T-cell (primary cell): Measurements from ENCODE around the gene AIP. TPM values are rescaled to one million over a fixed set of nuclear protein-coding genes. Genes with fewer than 3 reads are reported as not detected.

Experiments
- ATAC-seq, 4 experiments: fragments of 200-7000 bp in 3 of 4; fragments of 150-1000 bp in 1 of 4; cut with Tn5 transposase; replicated peaks in 1 of 4; 1 replicate in 3 of 4; 2 replicates in 1 of 4; pipeline ENCODE4 v1.10.0; 2021; ENCODE audit warnings: moderate library complexity in 3 of 4, mild to moderate bottlenecking in 2 of 4, moderate number of reproducible peaks in 1 of 4
- CTCF ChIA-PET, 2 donors: fragments of 300-600 bp; sonication (Branson Sonifier 250); formaldehyde crosslinking; loops; one replicate each; lab custom pipeline; 2022; ENCODE audit warnings: antibody characterized with exemption in 2 of 2; lab: Charles Lee
- POLR2A ChIA-PET, 2 donors: fragments of 300-600 bp; sonication (Branson Sonifier 250); formaldehyde crosslinking; loops; one replicate each; lab custom pipeline; 2022; ENCODE audit warnings: antibody characterized with exemption in 2 of 2; lab: Charles Lee
- DNase-seq, 35 experiments: peaks; one replicate each; pipeline versions ENCODE4 v3.0.0 to v3.0.0-alpha.2; 2013 to 2023
- H3K27ac ChIP-seq: one replicate; pipeline ENCODE4 v1.5.1; 2013; ENCODE audit warnings: low read length
- H3K27me3 ChIP-seq, 2 experiments: replicated peaks in 1 of 2; 1 replicate in 1 of 2; 2 replicates in 1 of 2; pipeline versions ENCODE4 v1.6.1 to v1.7.0; 2013; ENCODE audit warnings: low read length in 1 of 2, mixed read lengths in 1 of 2; ENCODE audit not compliant: control insufficient read depth in 2 of 2, insufficient read depth in 2 of 2; ENCODE audit errors: extremely low read depth in 1 of 2
- H3K36me3 ChIP-seq, 2 donors: 1 replicate in 1 of 2; 2 replicates in 1 of 2; pipeline versions ENCODE4 v1.6.1 to v1.7.0; 2013; ENCODE audit warnings: low read length in 1 of 2; ENCODE audit not compliant: control insufficient read depth in 2 of 2, insufficient read depth in 1 of 2; ENCODE audit errors: extremely low read depth in 1 of 2
- H3K4me1 ChIP-seq, 2 experiments: 1 replicate in 1 of 2; 2 replicates in 1 of 2; pipeline versions ENCODE4 v1.6.1 to v1.7.0; 2013; ENCODE audit warnings: low read length in 2 of 2, mixed read lengths in 1 of 2; ENCODE audit not compliant: insufficient read depth in 2 of 2, control insufficient read depth in 1 of 2; ENCODE audit errors: extremely low read depth in 1 of 2
- H3K4me3 ChIP-seq, 2 donors: 1 replicate in 1 of 2; 2 replicates in 1 of 2; pipeline versions ENCODE4 v1.5.1 to v1.7.0; 2013; ENCODE audit warnings: mild to moderate bottlenecking in 2 of 2, low read length in 1 of 2, moderate library complexity in 1 of 2; ENCODE audit not compliant: control insufficient read depth in 1 of 2; ENCODE audit errors: extremely low read depth in 1 of 2
- H3K9me3 ChIP-seq: 2 replicates; pipeline ENCODE4 v1.7.0; 2013
- H3K27ac Mint-ChIP-seq, 2 donors: one replicate each; pipeline ENCODE4 v1.8.0; 2020 to 2021; ENCODE audit warnings: mild to moderate bottlenecking in 2 of 2, mixed read lengths in 2 of 2
- H3K27me3 Mint-ChIP-seq, 2 donors: one replicate each; pipeline ENCODE4 v1.8.0; 2021 to 2022; ENCODE audit warnings: mixed read lengths in 2 of 2
- H3K36me3 Mint-ChIP-seq: one replicate; pipeline ENCODE4 v1.8.0; 2021; ENCODE audit warnings: mixed read lengths
- H3K4me1 Mint-ChIP-seq, 3 donors: one replicate each; pipeline ENCODE4 v1.8.0; 2020 to 2022; ENCODE audit warnings: mixed read lengths in 3 of 3, mild to moderate bottlenecking in 1 of 3
- H3K4me3 Mint-ChIP-seq, 3 donors: one replicate each; pipeline ENCODE4 v1.8.0; 2020 to 2022; ENCODE audit warnings: mild to moderate bottlenecking in 3 of 3, mixed read lengths in 3 of 3, moderate library complexity in 3 of 3
- H3K9me3 Mint-ChIP-seq, 3 donors: one replicate each; pipeline ENCODE4 v1.8.0; 2020 to 2022; ENCODE audit warnings: mixed read lengths in 3 of 3
- WGBS: methylation state at CpG from one replicate; pipeline ENCODE4 v1.1.5; 2013; ENCODE audit warnings: missing lambda C conversion rate; ENCODE audit not compliant: insufficient coverage; 5-methylcytosine and 5-hydroxymethylcytosine counted together
- total RNA-seq, 35 experiments: library from RNA in 6 of 35; stranded (reverse) in 6 of 35; fragments of 120-200 nt in 1 of 35; gene quantifications; one replicate each; pipeline versions ENCODE4 v1.2.1 to v1.2.4 and lab custom pipeline; 2013 to 2026

Gene AIP
- total RNA-seq, 5 donors from 2014 or later (not counting 1 experiment from before 2014, with no cell fraction given), result 114 to 168 (median 154) TPM

GRCh38 chr11:67453816-67454732, 28.8 kb upstream of the AIP start:
- ChIA-PET CTCF (no interaction called here), POLR2A (no interaction called here)
- H3K9me3 ChIP-seq, result no peaks in the 10 kb centered on the region
- H3K36me3 ChIP-seq, result no peaks in the 10 kb centered on the region
- Mint-ChIP-seq H3K27ac (no peak overlapping the region), H3K4me1 (peaks cover 15 to 20% (median 16%) of the 10 kb centered on the region in 3 donors), H3K36me3 (no peaks in the 10 kb centered on the region), H3K9me3 (no peaks in the 10 kb centered on the region), H3K27me3 (no peaks in the 10 kb centered on the region), H3K4me3 (no peak overlapping the region)
- no peak overlapping the region for H3K27ac ChIP-seq
- peaks cover 0 to 24% of the 10 kb centered on the region in 2 experiments for H3K27me3 ChIP-seq
- no peak overlapping the region for H3K4me3 ChIP-seq
- WGBS, result 92% methylated on average over 14 of the region's 21 CpGs
- ATAC-seq, result no peak
- H3K4me1 ChIP-seq, result peaks cover 2 to 35% of the 10 kb centered on the region in 2 experiments
- DNase-seq, result no peak

DNA sequence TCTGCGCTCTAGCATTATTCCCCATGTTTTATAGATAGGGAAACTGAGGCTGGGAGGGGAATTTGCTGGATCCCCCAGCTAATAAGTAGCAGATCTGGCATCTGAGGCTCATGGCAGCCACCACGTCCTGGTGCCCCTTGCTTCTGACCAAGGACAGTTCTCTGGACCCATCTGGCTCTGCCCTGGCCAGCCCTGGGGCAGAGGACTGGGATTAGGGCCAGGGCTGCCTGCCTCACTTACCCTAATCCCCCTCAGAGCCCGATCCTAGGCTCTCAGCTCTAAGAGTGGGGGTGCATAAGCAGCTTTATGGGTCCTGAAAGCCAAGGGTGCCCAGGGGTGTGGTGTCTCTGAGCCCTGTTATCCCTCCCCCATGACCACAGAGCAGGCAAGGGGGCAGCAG, 27.8 kb upstream of the AIP start, which contains the start of gene CABP4:
Gene CABP4, plus strand, starts transcription at position 301 of the 400 bp plus-strand sequence. Its CDS starts 70 bp downstream, at position 371.
- DNase-seq (no peak), ATAC-seq (no peak)
- ChIA-PET POLR2A (no interaction called here), CTCF (no interaction called here)
- H3K4me3 ChIP-seq, result no peak within 1 kb of the TSS
- H3K36me3 ChIP-seq, result no peaks in the 10 kb centered on the region
- H3K9me3 ChIP-seq, result no peaks in the 10 kb centered on the region
- no peaks in the 10 kb centered on the region for H3K9me3 Mint-ChIP-seq
- peak within 1 kb of the TSS in 1 of 2 donors; percentile 23 for H3K27ac Mint-ChIP-seq
- H3K27ac ChIP-seq, result no peak within 1 kb of the TSS
- H3K4me1 Mint-ChIP-seq, result peaks cover 6 to 16% (median 11%) of the 10 kb centered on the region in 3 donors
- peaks cover 0 to 24% of the 10 kb centered on the region in 2 experiments for H3K27me3 ChIP-seq
- H3K4me1 ChIP-seq, result peaks cover 0 to 27% of the 10 kb centered on the region in 2 experiments
- H3K36me3 Mint-ChIP-seq, result no peaks in the 10 kb centered on the region
- H3K4me3 Mint-ChIP-seq, result no peak within 1 kb of the TSS
- WGBS, result 82% methylated on average over 2 of the region's 3 CpGs
- no peaks in the 10 kb centered on the region for H3K27me3 Mint-ChIP-seq

GRCh38 chr11:67456068-67456705, 26.6 kb upstream of the AIP start:
- ChIA-PET POLR2A (no interaction called here), CTCF (no interaction called here)
- no peak overlapping the region for H3K27ac Mint-ChIP-seq
- no peaks in the 10 kb centered on the region for H3K27me3 Mint-ChIP-seq
- H3K27ac ChIP-seq, result no peak overlapping the region
- ATAC-seq, result no peak
- WGBS, result 87% methylated on average over 14 of the region's 25 CpGs
- no peaks in the 10 kb centered on the region for H3K9me3 ChIP-seq
- H3K36me3 ChIP-seq, result no peaks in the 10 kb centered on the region
- H3K36me3 Mint-ChIP-seq, result no peaks in the 10 kb centered on the region
- no peak for DNase-seq
- no peak overlapping the region for H3K4me3 Mint-ChIP-seq
- H3K4me3 ChIP-seq, result no peak overlapping the region
- peaks cover 0 to 20% of the 10 kb centered on the region in 2 experiments for H3K27me3 ChIP-seq
- H3K4me1 Mint-ChIP-seq, result peaks cover 0 to 13% (median 9%) of the 10 kb centered on the region in 3 donors
- peaks cover 0 to 15% of the 10 kb centered on the region in 2 experiments for H3K4me1 ChIP-seq
- H3K9me3 Mint-ChIP-seq, result no peaks in the 10 kb centered on the region

DNA sequence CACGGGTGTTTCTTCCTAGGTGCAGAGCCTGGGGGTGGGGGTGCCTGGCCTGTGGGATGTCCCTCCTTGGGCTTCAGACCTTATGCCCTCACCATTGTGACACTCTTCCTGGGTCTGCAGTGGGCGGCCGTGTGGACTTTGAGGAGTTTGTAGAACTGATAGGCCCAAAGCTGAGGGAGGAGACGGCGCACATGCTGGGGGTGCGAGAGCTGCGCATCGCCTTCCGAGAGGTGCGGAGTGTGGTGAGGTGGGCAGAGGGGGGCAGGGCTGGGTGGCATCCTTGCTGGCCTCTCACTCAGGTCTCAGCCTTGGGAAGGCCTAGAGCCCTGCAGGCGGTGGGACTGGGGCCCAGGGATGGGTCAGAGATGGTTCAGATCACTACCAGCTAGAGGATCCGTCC, 25.4 kb upstream of the AIP start:
- no peak overlapping the region for H3K4me3 Mint-ChIP-seq
- POLR2A ChIA-PET, result interaction anchor here in 1 of 2 donors (0.6 kb wide), 1 partner anchor 95 kb away, joined by 4 read pairs; no protein-coding TSS in a partner anchor
- CTCF ChIA-PET, result no interaction called here

DNA sequence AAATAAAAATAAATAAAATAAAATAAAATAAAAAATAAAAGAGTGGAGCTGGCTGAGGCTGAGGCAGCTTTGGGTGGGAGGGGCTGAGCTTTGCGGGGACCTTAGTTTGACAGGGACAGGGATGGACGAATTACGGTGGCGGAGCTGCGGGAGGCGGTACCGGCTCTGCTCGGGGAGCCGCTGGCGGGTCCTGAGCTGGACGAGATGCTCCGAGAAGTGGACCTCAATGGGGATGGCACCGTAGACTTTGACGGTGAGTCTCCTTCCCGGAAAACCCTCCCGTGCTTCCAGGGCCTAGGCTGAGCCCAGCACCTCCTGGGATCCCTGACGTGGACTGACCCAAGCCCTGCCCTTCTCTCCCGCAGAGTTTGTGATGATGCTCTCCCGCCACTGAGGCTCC, 24.6 kb upstream of the AIP start:
- Mint-ChIP-seq H3K4me1 (peaks cover 0 to 11% (median 4%) of the 10 kb centered on the region in 3 donors), H3K4me3 (no peak overlapping the region), H3K9me3 (no peaks in the 10 kb centered on the region), H3K27me3 (no peaks in the 10 kb centered on the region), H3K27ac (no peak overlapping the region), H3K36me3 (no peaks in the 10 kb centered on the region)
- no peak overlapping the region for H3K4me3 ChIP-seq
- WGBS, result 95% methylated on average over 19 of the region's 19 CpGs
- POLR2A ChIA-PET, result no interaction called here
- DNase-seq, result no peak
- H3K27me3 ChIP-seq, result peaks cover 0 to 13% of the 10 kb centered on the region in 2 experiments
- H3K36me3 ChIP-seq, result no peaks in the 10 kb centered on the region
- no peak overlapping the region for H3K27ac ChIP-seq
- no peak for ATAC-seq
- CTCF ChIA-PET, result no interaction called here
- no peaks in the 10 kb centered on the region for H3K9me3 ChIP-seq
- peaks cover 0 to 4% of the 10 kb centered on the region in 2 experiments for H3K4me1 ChIP-seq

More for the DNA sequence above, 25.4 kb upstream of the AIP start:
- Mint-ChIP-seq H3K27me3 (no peaks in the 10 kb centered on the region), H3K9me3 (no peaks in the 10 kb centered on the region), H3K27ac (peak overlapping the region in 1 of 2 donors; percentile 67), H3K36me3 (no peaks in the 10 kb centered on the region), H3K4me1 (peaks cover 0 to 9% (median 6%) of the 10 kb centered on the region in 3 donors)
- Histone ChIP-seq H3K4me3 (no peak overlapping the region), H3K36me3 (no peaks in the 10 kb centered on the region), H3K9me3 (no peaks in the 10 kb centered on the region), H3K27me3 (peaks cover 0 to 14% of the 10 kb centered on the region in 2 experiments), H3K4me1 (peaks cover 0 to 4% of the 10 kb centered on the region in 2 experiments), H3K27ac (no peak overlapping the region)
- DNase-seq (no peak), ATAC-seq (no peak)
- 92% methylated on average over 9 of the region's 12 CpGs for WGBS

- ATAC-seq (no peak), DNase-seq (no peak)
- Mint-ChIP-seq H3K27me3 (no peaks in the 10 kb centered on the region), H3K9me3 (no peaks in the 10 kb centered on the region), H3K4me3 (no peak overlapping the region), H3K4me1 (peaks cover 30 to 42% (median 31%) of the 10 kb centered on the region in 3 donors), H3K27ac (peak overlapping the region in 1 of 2 donors; percentile 57), H3K36me3 (no peaks in the 10 kb centered on the region)
- H3K27ac ChIP-seq, result no peak overlapping the region
- WGBS, result 100% methylated on average over 1 of the region's 10 CpGs
- POLR2A ChIA-PET, result no interaction called here
- H3K4me3 ChIP-seq, result no peak overlapping the region
- CTCF ChIA-PET, result no interaction called here
- H3K27me3 ChIP-seq, result no peaks in the 10 kb centered on the region
- no peaks in the 10 kb centered on the region for H3K9me3 ChIP-seq
- H3K4me1 ChIP-seq, result peaks cover 8 to 49% of the 10 kb centered on the region in 2 experiments
- peaks cover 4 to 7% of the 10 kb centered on the region in 2 donors for H3K36me3 ChIP-seq
These were observed 19.6 kb upstream of the AIP start for GRCh38 chr11:67463186-67463585.
